Activated CD4-positive, alpha-beta T cell treated with anti-CD3 and anti-CD28 coated beads, Interleukin-2, amount 10 ng/mL, durations not matched to agents 24 days and 14 days (primary cell): Measurements from ENCODE around the gene SIRPB1. TPM values are rescaled to one million over a fixed set of nuclear protein-coding genes. Genes with fewer than 3 reads are reported as not detected.
"Not testable (repeated sequence)": the region's sequence is repeated elsewhere in the genome, so short reads cannot be mapped to it uniquely, and the experiment has no call there.

Experiments used
- DNase-seq: peaks from one replicate; pipeline ENCODE4 v3.0.0; 2022
- H3K27ac Mint-ChIP-seq: one replicate; pipeline ENCODE4 v1.8.0; 2022; ENCODE audit warnings: mild to moderate bottlenecking, mixed read lengths
- H3K27me3 Mint-ChIP-seq: one replicate; pipeline ENCODE4 v1.8.0; 2022; ENCODE audit warnings: mixed read lengths
- H3K36me3 Mint-ChIP-seq: one replicate; pipeline ENCODE4 v1.8.0; 2022; ENCODE audit warnings: low read depth, mild to moderate bottlenecking, mixed read lengths
- H3K4me1 Mint-ChIP-seq: one replicate; pipeline ENCODE4 v1.8.0; 2021; ENCODE audit warnings: mixed read lengths
- H3K4me3 Mint-ChIP-seq: one replicate; pipeline ENCODE4 v1.8.0; 2022; ENCODE audit warnings: mild to moderate bottlenecking, moderate library complexity, mixed read lengths
- H3K9me3 Mint-ChIP-seq: one replicate; pipeline ENCODE4 v1.8.0; 2021; ENCODE audit warnings: mixed read lengths
- intact Hi-C: fragments of 100-400 bp; cut with micrococcal nuclease; formaldehyde crosslinking; loops from one replicate; pipeline ENCODE4 v1.15.1; 2023
- total RNA-seq: library from RNA; stranded (reverse); gene quantifications from 2 replicates; pipeline ENCODE4 v1.2.3, GENCODE V29; 2022

Gene SIRPB1
- total RNA-seq, 1 donor from 2014 or later: 0.82 TPM

DNA sequence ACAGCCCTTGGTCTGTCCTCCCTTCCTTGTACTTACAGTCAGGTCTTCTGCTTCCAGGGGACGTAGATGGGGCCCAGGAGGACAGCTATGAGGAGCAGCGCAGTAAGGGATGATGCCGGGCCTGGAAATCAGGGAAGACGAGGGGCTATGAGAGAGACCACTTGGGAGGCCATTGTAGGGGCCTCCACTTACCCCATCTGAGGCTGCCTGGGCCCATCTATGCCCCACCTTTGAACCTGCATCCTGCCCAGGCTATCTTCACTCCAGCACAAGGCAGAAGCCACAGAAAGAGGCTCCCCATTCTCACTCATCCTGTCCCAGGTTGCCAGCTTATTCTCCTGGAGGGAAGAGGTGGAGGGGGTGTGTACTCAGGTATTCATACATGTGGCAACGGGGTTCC, 10.4 kb upstream of the SIRPB1 start:
- peaks cover 69% of the 10 kb centered on the region for H3K36me3 Mint-ChIP-seq
- intact Hi-C loops: no loop called here
- no peak for DNase-seq

DNA sequence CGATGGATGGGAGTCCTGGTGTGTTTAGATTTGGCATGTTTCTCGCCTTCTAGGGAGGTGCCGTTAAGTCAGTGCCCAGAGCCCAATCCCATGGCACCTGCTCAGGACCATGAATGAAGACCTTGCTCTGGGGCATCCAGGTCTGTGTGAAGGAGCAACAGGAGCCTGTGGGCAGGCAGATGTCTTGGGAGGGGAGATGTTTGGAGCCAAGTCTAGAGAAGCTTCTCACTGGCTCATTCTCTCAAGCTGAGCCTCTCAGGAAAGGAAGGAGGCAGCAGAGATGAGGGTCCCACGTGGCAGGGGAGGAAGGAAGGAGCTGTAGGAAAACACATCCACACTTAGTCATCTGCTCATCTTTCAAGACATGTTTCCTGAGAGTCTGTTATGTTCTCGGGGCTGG, 9.5 kb upstream of the SIRPB1 start:
- DNase-seq: peak; percentile 45
- Mint-ChIP-seq H3K9me3 (no peaks in the 10 kb centered on the region), H3K27me3 (no peaks in the 10 kb centered on the region), H3K4me1 (peaks cover 55% of the 10 kb centered on the region), H3K4me3 (no peak overlapping the region), H3K27ac (peak overlapping the region; percentile 31), H3K36me3 (peaks cover 69% of the 10 kb centered on the region)
- intact Hi-C loops: no loop called here

More for the DNA sequence above, 10.4 kb upstream of the SIRPB1 start:
- Mint-ChIP-seq H3K4me3 (no peak overlapping the region), H3K4me1 (peaks cover 46% of the 10 kb centered on the region), H3K9me3 (no peaks in the 10 kb centered on the region), H3K27me3 (no peaks in the 10 kb centered on the region), H3K27ac (no peak overlapping the region)

DNA sequence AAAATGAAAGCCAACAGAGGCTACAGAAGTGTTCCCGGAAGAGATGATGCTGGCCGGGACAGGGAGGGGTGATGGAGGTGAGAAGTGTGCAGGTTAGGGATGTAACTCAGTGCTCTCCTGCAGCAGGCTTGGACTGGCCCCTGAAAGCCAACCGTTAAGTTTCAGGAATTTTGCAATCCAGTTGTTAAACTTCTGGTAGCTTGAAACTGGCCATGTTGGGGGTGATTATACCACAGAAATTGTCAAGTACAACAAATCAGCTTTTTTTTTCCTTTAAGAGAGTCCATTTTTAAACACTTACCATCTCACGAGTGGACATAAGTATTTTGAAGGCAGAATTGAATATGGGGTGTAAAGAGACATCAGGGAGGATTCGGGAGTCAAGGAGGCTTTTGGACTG, 8.8 kb upstream of the SIRPB1 start:
- peak; percentile 41 for DNase-seq
- Mint-ChIP-seq H3K27ac (no peak overlapping the region), H3K36me3 (peaks cover 65% of the 10 kb centered on the region), H3K4me1 (peaks cover 57% of the 10 kb centered on the region), H3K4me3 (no peak overlapping the region), H3K9me3 (no peaks in the 10 kb centered on the region), H3K27me3 (no peaks in the 10 kb centered on the region)
- intact Hi-C loops: no loop called here

DNA sequence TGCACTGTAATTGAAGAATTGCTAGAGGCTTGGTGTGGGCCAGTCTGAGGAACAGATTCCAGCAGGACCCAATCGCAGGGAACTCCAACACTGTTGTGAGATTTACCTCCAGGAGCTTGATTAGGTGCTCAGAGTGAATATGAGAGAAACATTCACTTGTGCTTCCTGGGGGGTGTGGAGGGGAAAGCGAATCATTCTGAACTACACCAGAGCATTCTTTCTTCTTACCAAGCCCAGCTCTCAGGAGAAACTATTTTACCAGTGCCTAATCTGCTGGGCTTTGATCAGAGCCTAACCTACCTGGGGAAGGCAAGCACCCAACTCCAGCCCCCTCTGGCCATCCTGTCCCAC, 7.4 kb upstream of the SIRPB1 start:
- no peaks in the 10 kb centered on the region for H3K27me3 Mint-ChIP-seq
- DNase-seq: no peak
- H3K4me3 Mint-ChIP-seq: no peak overlapping the region
- H3K36me3 Mint-ChIP-seq: peaks cover 61% of the 10 kb centered on the region
- peaks cover 58% of the 10 kb centered on the region for H3K4me1 Mint-ChIP-seq
- intact Hi-C loops: no loop called here
- H3K27ac Mint-ChIP-seq: peak overlapping the region; percentile 95
- peaks cover 5% of the 10 kb centered on the region for H3K9me3 Mint-ChIP-seq

DNA sequence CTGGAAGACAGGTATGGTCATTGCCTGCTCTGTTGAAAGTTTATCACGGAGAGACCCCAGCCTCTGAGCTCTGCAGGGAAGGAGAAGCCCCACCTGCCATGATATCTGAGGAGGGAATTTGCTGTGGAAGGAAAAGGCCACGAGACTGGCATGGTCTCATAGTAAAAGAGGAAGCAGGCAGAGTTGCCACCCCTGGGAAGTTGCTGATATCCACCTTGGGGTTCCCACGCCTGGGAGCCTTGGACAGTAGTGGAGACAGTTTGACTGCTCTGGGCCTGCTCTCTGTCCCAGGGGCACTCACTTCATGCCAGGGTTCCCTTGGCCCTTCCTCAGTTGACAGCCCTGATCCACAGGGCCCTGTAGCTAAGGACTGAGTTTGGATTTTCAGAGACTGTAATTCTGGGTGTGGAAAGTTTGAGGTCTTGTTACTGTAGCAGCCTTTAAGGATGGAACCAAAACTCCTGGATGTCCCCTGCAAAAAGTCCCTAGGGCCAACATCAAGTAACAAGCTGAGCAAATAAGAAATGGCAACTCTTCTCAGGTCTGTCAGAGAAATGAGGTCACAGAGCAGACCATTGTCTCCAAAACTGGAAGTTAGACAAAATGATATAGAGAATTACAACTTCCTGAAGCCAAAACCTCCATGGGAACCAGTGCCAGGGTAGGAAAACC, 6.9 kb upstream of the SIRPB1 start:
- peaks cover 56% of the 10 kb centered on the region for H3K36me3 Mint-ChIP-seq
- peak; percentile 53 for DNase-seq
- no peaks in the 10 kb centered on the region for H3K27me3 Mint-ChIP-seq
- no peak overlapping the region for H3K4me3 Mint-ChIP-seq
- H3K9me3 Mint-ChIP-seq: peaks cover 5% of the 10 kb centered on the region
- peak overlapping the region; percentile 95 for H3K27ac Mint-ChIP-seq
- peaks cover 55% of the 10 kb centered on the region for H3K4me1 Mint-ChIP-seq
- intact Hi-C loops: no loop called here

DNA sequence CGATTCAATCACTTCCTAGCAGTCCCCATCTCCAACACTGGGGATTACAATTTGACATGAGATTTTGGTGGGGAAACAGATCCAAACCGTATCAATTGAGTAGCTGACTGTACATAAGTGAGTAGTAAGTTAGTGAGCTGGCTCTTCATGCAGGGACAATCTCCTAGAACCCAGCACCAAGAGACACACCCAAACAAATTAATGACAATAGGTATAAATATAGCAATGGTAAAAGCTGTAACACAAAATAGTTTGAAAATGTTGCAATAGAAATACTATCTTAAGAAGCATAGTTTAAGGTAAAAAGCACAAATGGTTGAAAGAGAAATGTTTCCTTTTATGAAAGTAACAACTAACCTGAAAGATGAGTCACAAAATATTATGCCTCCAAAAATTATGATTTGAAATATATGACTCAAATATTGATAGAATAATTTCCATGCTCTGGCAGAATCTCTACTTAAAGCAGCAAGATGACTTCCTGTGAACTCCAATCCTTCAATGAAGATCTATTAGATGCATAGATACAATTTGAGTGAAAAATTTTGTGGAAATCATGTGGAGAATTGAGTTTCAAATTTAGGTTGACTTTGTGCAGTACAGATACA, 5.4 kb upstream of the SIRPB1 start:
- intact Hi-C loops: loop anchor here (1.0 to 2.0 kb wide), 4 partner anchors 32 to 109 kb away; partner anchors contain the start of gene SIRPG
- H3K4me1 Mint-ChIP-seq: peaks cover 66% of the 10 kb centered on the region
- no peak for DNase-seq
- H3K27ac Mint-ChIP-seq: peak overlapping the region; percentile 95
- H3K27me3 Mint-ChIP-seq: no peaks in the 10 kb centered on the region
- peaks cover 5% of the 10 kb centered on the region for H3K9me3 Mint-ChIP-seq
- H3K36me3 Mint-ChIP-seq: peaks cover 49% of the 10 kb centered on the region
- H3K4me3 Mint-ChIP-seq: peak overlapping the region; percentile 64

DNA sequence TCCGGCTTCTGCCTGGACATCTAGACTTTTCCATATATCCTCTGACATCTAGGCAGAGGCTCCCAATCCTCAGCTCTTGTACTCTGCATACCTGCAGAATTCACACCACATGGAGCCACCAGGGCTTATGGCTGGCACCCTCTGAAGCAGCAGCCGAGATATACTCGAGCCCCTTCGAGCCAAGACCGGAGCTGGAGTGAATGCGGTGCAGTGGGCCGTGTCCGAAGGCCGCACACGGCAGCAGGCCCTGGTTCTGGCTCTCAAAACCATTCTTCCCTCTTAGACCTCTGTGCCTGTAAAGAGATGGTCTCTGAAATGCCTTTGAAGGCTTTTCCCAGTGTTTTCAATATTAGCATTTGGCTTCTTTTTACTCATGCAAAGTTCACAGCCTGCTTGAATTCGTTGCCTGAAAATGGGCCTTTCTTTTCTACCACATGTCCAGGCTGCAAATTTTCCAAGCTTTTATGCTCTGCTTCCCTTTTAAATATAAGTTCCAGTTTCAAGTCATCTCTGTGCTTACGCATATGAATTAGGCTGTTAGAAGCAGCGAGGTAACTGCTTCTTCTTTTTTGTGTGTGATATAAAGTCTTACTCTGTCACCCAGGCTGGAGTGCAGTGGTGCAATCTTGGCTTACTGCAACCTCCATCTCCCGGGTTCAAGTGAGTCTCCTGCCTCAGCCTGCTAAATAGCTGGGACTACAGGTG, 3.8 kb upstream of the SIRPB1 start:
- peaks cover 5% of the 10 kb centered on the region for H3K9me3 Mint-ChIP-seq
- H3K4me3 Mint-ChIP-seq: no peak overlapping the region
- H3K4me1 Mint-ChIP-seq: peaks cover 81% of the 10 kb centered on the region
- DNase-seq: no peak
- H3K27ac Mint-ChIP-seq: peak overlapping the region; percentile 17
- intact Hi-C loops: loop anchor here (2.0 kb wide), 2 partner anchors 33 to 65 kb away; partner anchors contain the start of gene SIRPG
- H3K36me3 Mint-ChIP-seq: peaks cover 47% of the 10 kb centered on the region
- no peaks in the 10 kb centered on the region for H3K27me3 Mint-ChIP-seq

DNA sequence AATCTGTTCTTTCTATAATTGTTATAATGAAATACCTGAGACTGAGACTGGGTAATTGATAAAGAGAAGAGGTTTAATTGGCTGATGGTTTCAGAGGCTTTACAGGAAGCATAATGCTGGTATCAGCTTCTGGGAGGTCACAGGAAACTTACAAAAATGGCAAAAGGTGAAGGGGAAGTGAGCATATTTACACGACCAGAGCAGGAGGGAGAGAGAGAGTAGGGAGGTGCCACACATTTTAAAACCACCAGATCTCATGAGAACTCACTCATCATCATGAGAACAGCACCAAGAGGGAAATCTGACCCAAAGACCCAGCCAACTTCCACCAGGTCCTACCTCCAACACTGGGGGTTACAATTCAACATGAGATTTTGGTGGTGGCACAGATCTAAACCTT, 2.6 kb upstream of the SIRPB1 start:
- peaks cover 10% of the 10 kb centered on the region for H3K9me3 Mint-ChIP-seq
- peak overlapping the region; percentile 36 for H3K27ac Mint-ChIP-seq
- H3K4me1 Mint-ChIP-seq: peaks cover 83% of the 10 kb centered on the region
- intact Hi-C loops: no loop called here
- DNase-seq: peak; percentile 72
- peak overlapping the region; percentile 10 for H3K4me3 Mint-ChIP-seq
- peaks cover 44% of the 10 kb centered on the region for H3K36me3 Mint-ChIP-seq
- no peaks in the 10 kb centered on the region for H3K27me3 Mint-ChIP-seq

DNA sequence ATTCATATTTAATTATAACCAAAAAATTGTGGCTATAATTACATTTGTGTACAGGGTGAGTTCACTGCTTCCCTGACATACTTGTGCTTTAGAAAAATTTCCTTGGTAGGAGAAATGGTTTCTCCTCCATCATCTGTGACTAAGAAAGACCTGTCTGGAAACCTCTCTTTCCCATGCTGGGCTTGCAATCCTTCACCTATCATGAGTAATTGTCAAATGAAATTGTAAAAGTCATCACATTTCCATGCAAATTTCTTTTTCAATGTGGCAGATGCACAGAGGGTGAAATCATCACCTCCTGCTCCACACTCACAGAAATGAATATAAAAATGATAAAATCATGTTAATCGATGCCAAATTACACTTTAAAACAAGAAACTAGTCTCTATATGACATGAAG, 1.5 kb upstream of the SIRPB1 start:
- Mint-ChIP-seq H3K4me1 (peaks cover 75% of the 10 kb centered on the region), H3K36me3 (peaks cover 47% of the 10 kb centered on the region), H3K27me3 (no peaks in the 10 kb centered on the region), H3K9me3 (peaks cover 15% of the 10 kb centered on the region), H3K27ac (no peak overlapping the region), H3K4me3 (peak overlapping the region; percentile 17)
- DNase-seq: peak; percentile 42
- intact Hi-C loops: no loop called here

DNA sequence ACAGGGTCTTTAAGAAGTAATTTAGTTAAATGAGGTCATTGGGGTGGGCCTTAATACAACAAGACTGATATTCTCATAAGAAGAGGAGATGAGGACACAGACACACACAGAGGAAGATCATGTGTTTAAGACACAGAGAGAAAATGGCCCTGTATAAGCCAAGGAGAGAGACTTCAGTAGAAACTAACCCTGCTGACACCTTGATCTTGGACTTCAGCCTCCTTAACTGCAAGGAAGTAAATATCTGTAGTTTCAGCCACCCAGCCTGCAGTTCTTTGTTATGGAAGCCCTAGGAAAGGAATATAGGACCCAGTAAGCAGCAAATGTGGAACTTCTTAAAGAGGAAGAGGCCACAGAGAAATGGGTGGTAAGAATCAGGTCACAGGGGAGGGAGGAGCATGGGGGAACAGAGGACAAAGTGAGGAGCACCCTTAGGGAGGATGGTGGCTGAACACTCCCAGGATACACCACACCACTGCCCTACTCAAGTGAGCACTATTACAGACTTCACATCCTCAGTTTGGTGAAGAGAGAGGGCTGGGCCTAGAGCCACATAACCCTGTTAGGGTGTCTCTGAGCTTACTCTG, 762 bp downstream of the SIRPB1 start:
- Mint-ChIP-seq H3K4me1 (peaks cover 58% of the 10 kb centered on the region), H3K36me3 (peaks cover 41% of the 10 kb centered on the region), H3K27ac (peak overlapping the region; percentile 5), H3K9me3 (peaks cover 18% of the 10 kb centered on the region), H3K27me3 (no peaks in the 10 kb centered on the region), H3K4me3 (peak overlapping the region; percentile 35)
- DNase-seq: peak; percentile 55
- intact Hi-C loops: no loop called here

DNA sequence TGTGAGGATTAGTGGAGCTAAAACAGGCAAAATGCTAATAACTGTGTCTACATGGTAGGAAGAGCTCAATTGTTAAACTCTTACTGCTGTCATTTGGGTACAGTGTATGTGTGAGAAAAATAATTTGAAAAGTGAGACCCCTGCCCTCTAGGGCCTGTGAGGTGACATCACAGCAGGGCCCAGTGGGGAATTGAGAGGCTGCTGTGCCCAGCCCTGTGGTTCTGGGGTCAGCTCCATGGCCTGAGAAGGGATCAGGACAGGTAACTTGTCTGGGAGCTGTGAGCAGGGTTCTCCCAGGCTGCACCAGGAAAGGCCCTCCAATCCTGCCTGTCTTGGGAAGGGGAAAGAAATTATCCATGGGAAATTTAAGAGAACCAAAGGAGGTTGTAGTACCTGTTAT, 1.3 kb downstream of the SIRPB1 start:
- DNase-seq: peak; percentile 41
- Mint-ChIP-seq H3K36me3 (peaks cover 41% of the 10 kb centered on the region), H3K27ac (no peak overlapping the region), H3K4me3 (no peak overlapping the region), H3K9me3 (peaks cover 18% of the 10 kb centered on the region), H3K4me1 (peaks cover 54% of the 10 kb centered on the region), H3K27me3 (no peaks in the 10 kb centered on the region)
- intact Hi-C loops: no loop called here

DNA sequence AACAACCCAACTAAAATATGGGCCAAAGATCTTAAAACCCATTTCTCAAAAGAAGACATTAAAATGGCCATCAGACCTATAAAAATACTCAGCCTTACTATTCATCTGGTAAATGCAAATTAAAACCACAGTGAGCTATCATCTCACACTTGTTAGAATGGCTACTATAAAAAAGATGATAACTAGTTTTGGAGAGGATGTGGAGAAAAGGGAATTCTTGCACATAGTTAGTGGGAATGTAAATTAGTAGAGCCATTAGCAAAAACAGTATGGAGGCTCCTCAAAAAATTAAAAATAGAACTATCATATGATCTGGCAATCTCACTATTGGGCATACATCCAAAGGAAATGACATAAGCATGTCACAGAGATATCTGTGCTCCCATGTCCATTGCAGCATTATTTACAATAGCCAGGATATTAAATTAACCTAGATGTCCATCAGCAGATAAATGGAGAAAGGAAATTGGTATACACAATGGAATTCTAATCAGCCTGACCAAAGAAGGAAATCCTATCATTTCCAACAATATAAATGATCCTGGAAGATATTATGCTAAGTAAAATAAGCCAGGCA, 2.9 kb downstream of the SIRPB1 start:
- H3K36me3 Mint-ChIP-seq: peaks cover 35% of the 10 kb centered on the region
- no peak overlapping the region for H3K27ac Mint-ChIP-seq
- H3K27me3 Mint-ChIP-seq: no peaks in the 10 kb centered on the region
- H3K4me3 Mint-ChIP-seq: no peak overlapping the region
- intact Hi-C loops: no loop called here
- peaks cover 42% of the 10 kb centered on the region for H3K4me1 Mint-ChIP-seq
- no peak for DNase-seq
- peaks cover 13% of the 10 kb centered on the region for H3K9me3 Mint-ChIP-seq

DNA sequence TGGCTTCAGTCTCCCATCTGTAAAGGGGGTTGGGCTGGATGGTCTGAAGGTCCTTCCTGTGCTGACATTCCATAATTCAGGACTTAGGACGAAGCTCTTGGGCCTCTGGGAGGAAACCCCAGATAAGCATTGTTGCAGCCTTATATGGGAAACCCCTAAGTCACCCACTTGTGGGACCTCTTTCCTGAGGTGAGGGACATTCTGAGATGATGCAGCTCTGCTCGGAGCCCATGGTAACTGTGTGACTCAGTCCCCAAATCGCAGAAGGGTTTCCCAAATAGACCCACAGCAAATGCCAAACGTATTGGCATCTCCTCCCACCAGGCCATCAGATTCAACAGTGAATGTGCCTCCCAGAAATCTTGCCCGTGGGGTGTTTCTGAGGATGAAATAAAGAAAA, 9.4 kb downstream of the SIRPB1 start:
- H3K27ac Mint-ChIP-seq, H3K4me3 Mint-ChIP-seq, H3K27me3 Mint-ChIP-seq, intact Hi-C loops, H3K4me1 Mint-ChIP-seq, H3K36me3 Mint-ChIP-seq, DNase-seq, H3K9me3 Mint-ChIP-seq: not testable (repeated sequence)
